Fibroblast of upper back skin (primary cell): Measurements from ENCODE around the gene FAM3A.
"Not testable (repeated sequence)": the region's sequence is repeated elsewhere in the genome, so short reads cannot be mapped to it uniquely, and the experiment has no call there.

Experiments used
- DNase-seq: peaks from one replicate; pipeline ENCODE4 v3.0.0-alpha.2; 2013

The FAM3A gene

GRCh38 chrX:154515966-154516655 is at the start of gene FAM3A:
Gene FAM3A, minus strand, starts transcription at chrX:154516232. Its CDS starts 460 bp downstream, at chrX:154515772.
- peak; percentile 87 for DNase-seq

GRCh38 chrX:154562295-154562694 is 46.3 kb upstream of the FAM3A start:
- not testable (repeated sequence) for DNase-seq

- not testable (repeated sequence) for DNase-seq
These were observed 44.3 kb upstream of the FAM3A start for GRCh38 chrX:154560326-154560725.

GRCh38 chrX:154558896-154559295 is 42.9 kb upstream of the FAM3A start:
- DNase-seq, result not testable (repeated sequence)

- DNase-seq, result not testable (repeated sequence)
These were observed 42.1 kb upstream of the FAM3A start for GRCh38 chrX:154558060-154558690.

DNA sequence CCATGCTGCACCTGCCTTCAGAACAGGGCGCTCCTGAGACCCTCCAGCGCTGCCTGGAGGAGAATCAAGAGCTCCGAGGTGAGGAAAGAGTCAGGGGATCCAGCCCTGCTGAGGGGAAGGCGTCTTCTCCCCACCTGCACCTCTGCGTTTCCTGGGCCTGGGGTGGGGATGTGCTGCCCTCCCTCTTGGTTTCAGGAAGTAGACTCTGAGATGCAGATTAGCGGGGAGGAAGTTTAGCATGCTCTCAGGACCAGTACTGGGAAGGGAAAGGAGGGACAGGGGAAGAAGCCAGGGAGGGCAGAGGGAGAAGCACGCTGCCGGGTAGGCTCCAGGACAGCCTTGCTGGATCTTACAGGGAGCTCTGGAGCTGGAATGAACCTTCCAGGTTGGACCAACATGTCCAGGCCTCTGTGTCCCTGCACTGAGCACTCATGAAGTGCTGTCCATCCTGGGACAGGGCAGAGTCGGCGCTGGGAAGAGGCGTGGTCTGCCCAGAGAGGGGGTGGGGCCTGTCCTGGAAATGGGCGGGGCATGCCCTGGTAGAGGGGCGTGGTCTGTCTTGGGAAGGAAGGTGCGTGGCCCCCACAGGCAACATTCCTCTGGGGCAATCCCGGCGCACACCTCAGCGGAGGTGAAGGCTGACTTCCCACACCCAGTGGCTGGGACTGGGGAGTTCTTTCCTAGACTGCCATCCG is 36.2 kb upstream of the FAM3A start:
- DNase-seq, result not testable (repeated sequence)

- DNase-seq, result no peak
These were observed 33.7 kb upstream of the FAM3A start for GRCh38 chrX:154549766-154550165.

- no peak for DNase-seq
These were observed 31.9 kb upstream of the FAM3A start for GRCh38 chrX:154548028-154548316.

DNA sequence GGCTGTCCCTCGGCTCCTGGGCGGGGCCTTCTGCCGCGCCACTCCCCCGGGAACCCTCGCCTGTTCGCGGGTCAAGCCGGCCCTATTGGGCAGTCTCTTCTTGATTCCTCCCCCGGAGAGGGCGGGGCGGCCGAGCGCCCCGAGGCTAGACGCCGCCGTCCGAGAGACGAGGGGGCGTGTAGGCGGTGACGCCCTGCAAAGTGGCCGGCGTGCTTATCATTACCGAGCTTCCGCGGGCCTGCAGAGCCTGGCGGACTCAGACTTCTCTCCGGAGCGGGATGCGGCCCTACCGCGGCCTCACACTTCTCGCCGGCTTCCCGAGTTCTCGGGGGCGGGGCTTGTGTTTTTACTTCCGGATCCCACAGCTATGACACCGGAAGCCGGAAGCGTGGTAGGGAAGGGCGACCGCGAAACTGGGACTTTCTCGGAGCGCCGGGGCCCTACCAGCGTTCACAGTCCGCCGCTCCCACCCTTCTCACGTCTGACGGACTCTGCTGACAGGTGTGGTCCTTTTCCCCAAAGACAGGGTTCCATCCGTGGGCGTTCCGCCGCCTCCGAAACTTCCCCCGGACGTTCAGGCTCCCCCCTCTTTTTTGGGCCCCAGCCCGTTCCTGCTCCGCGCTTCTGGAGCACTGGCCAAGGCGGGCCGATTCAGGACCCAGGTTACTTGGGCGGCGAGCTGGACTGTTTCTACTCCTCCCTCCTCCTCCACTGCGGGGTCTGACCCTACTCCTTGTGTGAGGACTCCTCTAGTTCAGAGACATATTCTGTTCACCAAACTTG is 31.4 kb upstream of the FAM3A start, which contains the start of gene IKBKG:
Gene IKBKG, plus strand, starts transcription at position 376 of the 783 bp plus-strand sequence. CDS start 4,383 bp downstream, outside the sequence.
- DNase-seq, result peak; percentile 89

DNA sequence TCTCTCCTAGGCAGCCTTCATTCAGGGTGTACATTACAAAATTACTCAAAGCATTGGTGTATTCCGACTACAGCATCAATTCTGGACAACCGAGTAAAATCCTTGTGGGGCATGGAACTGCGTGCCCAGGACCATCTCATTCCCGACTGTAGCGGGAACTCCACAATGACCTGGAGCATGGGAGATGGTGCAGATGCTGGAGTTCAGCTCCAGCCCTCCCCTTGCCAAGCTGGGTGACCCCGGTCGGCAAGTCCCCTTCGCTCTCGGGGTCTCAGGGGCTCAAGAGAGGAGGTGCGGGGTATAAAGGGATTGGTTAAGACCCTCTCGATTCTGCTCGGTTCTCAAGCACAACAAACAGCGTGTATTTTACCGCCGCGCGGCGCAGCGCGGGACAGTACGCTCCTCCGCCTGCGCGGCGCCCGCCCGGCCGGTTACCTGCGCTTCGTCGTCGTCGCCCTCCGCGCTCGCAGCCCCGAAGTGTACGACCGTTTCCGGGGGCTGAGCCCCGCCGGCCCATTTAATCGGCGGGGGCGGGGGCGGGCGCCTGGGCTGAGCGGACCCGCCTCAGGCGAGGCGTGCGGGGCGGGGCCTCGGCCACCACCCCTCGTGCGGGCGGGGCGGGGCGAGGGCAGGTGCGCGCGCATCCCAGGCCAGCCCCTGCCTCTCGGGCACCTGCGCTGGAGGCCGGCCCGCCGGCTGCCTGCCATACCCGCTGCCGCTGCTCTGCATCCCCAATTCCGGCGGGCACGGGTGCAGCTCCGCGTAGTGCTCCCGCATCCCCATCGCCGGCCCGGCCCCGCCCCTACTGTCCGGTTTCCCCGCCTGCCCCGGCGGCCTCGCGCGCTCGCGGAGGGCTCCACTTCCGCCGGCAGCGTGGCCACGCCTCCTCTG is 30.6 kb upstream of the FAM3A start, which contains the start of gene G6PD:
Gene G6PD, minus strand, starts transcription at position 493 of the 891 bp plus-strand sequence. CDS start 691 bp downstream, outside the sequence.
- DNase-seq, result peak; percentile 64

DNA sequence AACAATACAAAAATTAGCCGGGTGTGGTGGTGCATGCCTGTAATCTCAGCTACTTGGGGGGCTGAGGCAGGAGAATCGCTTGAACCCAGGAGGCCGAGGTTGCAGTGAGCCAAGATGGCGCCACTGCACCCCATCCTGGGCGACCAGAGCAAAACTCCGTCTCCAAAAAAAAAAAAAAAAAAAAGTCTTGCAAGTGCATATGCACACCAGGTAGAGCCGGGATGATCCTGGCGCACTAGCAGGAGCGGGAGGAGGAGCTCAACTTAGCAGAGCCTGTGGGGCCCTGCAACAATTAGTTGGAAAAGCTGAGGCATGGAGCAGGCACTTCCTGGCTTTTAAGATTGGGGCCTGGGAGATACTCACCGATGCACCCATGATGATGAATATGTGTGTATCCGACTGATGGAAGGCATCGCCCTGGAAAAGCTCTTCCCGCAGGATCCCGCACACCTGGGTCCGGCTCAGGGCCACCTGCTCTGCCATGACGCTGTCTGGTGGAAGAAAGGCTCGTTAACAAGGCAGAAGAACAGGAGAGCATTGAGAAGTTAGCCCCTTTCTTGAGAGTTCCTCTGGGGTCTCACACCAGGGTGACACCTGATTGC is 29.7 kb upstream of the FAM3A start:
- no peak for DNase-seq

GRCh38 chrX:154542723-154543424 is 26.8 kb upstream of the FAM3A start:
- no peak for DNase-seq

GRCh38 chrX:154541896-154542722 is 26.1 kb upstream of the FAM3A start:
- peak; percentile 94 for DNase-seq

DNA sequence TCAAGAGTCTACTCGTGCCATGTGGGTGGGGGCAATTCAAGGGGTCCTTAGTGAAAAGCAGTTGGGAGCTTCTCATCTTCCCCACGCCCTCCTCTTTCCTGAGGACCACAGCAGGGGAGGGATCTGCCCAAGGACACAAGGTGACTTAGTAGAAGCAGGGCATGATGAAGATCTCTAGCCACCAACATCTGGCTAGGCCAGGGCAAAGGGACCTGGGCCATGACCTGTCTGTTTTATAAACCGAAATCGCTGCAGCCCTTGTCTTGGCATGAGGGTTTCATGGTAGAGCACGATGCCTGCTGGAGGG is 25.5 kb upstream of the FAM3A start:
- DNase-seq, result no peak

- DNase-seq, result no peak
These were observed 25.0 kb upstream of the FAM3A start for GRCh38 chrX:154540897-154541535.

- not testable (repeated sequence) for DNase-seq
These were observed 24.3 kb upstream of the FAM3A start for GRCh38 chrX:154540365-154540764.

GRCh38 chrX:154539077-154539476 is 23.0 kb upstream of the FAM3A start:
- DNase-seq, result no peak

GRCh38 chrX:154535892-154536291 is 19.9 kb upstream of the FAM3A start:
- no peak for DNase-seq

DNA sequence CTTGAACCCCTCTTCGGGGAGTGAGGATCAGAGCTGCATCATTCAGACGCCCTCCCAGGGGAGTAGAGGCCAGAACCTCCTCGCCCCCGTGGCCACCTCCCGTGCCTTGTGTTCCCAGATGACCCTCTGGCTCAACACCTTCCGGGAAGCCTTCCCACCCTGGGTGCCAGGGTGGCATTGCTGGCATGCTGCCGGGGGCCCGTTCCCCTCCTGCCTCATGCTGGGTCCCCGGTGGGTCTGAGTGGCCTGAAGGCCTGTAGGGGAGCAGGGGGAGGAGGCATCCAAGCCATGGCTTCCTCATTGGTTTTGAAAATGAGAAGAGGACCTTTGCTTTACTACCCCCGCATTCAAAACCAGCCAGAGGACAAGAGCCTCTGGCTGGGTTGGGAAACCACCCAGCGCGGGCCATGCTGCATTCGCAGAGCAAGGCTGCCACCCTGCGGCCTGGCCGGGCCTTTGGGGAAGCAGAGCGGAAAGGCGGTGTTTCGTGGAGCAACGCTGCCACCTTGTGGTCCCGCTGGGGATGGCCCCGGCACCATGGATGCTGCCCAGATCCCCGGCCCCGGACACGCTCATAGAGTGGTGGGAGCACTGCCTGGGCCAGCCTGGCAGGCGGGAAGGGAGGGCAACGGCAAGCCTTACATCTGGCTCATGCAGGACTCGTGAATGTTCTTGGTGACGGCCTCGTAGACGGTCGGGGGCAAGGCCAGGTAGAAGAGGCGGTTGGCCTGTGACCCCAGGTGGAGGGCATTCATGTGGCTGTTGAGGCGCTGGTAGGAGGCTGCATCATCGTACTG is 18.7 kb upstream of the FAM3A start:
- DNase-seq, result peak; percentile 77
